Fibroblast of the aortic adventitia (primary cell): ENCODE data around the gene VASN. TPM values are rescaled to one million over a fixed set of nuclear protein-coding genes. Genes with fewer than 3 reads are reported as not detected.
A peak's percentile ranks its signal among the peaks of the same experiment; 100 is the strongest.

Experiments used
- DNase-seq: peaks from one replicate; pipeline ENCODE4 v3.0.0-alpha.2; 2010; ENCODE audit warnings: low read depth
- H3K4me3 ChIP-seq: 2 replicates; pipeline ENCODE4 v1.5.1; 2011; ENCODE audit warnings: low read depth, mild to moderate bottlenecking, control low read depth, low read length, moderate library complexity
- total RNA-seq: library from RNA; depleted of rRNA; stranded (reverse); fragments of >200 nt; gene quantifications from 2 replicates; pipeline ENCODE4 v1.2.3, GENCODE V29; 2012; ENCODE audit warnings: low replicate concordance
- TF ChIP-seq, protein P1 (sequence below): IDR thresholded peaks from 2 replicates; pipeline ENCODE4 v1.5.1; 2011; ENCODE audit warnings: mild to moderate bottlenecking, low read length, control low read depth, inconsistent platforms; ENCODE audit not compliant: insufficient read depth

Gene VASN
- total RNA-seq, 1 donor, result 130 TPM

DNA sequence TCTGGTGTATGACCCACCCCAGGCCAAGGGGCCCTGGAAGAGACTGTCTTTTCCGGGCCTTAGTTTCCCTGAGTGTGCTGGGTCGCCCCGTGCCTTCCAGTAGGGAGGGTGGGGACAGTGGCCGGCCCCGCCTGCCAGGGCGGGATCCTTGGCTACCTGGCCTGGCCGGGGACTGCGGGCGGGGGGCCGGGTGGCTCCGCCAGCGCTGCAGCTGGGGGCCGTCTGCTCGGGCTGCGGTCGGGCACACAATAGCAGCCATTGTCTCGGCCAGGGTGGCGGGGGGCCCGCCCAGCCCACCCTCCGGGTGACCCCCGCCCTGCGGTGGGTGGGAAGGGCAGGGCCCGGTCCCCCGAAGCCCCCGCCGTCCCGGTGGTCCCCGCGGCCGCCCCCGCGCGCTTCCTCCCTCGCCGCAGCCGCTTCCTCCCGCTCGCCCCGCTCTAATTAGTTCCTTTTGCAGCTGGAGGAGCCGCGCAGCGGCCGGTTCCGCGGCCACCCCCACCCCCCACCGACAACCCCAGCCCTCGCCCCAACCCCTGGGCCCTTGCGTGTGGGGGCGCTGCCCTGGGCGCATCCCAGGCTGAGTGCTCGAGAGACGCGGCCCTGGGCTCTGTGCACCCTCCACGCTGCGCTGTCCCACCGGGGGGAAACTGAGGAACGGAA, 44.1 kb upstream of the VASN start:
- peak overlapping the region; percentile 44 for H3K4me3 ChIP-seq
- no peak for DNase-seq
- TF ChIP-seq, protein P1, sequence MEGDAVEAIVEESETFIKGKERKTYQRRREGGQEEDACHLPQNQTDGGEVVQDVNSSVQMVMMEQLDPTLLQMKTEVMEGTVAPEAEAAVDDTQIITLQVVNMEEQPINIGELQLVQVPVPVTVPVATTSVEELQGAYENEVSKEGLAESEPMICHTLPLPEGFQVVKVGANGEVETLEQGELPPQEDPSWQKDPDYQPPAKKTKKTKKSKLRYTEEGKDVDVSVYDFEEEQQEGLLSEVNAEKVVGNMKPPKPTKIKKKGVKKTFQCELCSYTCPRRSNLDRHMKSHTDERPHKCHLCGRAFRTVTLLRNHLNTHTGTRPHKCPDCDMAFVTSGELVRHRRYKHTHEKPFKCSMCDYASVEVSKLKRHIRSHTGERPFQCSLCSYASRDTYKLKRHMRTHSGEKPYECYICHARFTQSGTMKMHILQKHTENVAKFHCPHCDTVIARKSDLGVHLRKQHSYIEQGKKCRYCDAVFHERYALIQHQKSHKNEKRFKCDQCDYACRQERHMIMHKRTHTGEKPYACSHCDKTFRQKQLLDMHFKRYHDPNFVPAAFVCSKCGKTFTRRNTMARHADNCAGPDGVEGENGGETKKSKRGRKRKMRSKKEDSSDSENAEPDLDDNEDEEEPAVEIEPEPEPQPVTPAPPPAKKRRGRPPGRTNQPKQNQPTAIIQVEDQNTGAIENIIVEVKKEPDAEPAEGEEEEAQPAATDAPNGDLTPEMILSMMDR, result no peak

DNA sequence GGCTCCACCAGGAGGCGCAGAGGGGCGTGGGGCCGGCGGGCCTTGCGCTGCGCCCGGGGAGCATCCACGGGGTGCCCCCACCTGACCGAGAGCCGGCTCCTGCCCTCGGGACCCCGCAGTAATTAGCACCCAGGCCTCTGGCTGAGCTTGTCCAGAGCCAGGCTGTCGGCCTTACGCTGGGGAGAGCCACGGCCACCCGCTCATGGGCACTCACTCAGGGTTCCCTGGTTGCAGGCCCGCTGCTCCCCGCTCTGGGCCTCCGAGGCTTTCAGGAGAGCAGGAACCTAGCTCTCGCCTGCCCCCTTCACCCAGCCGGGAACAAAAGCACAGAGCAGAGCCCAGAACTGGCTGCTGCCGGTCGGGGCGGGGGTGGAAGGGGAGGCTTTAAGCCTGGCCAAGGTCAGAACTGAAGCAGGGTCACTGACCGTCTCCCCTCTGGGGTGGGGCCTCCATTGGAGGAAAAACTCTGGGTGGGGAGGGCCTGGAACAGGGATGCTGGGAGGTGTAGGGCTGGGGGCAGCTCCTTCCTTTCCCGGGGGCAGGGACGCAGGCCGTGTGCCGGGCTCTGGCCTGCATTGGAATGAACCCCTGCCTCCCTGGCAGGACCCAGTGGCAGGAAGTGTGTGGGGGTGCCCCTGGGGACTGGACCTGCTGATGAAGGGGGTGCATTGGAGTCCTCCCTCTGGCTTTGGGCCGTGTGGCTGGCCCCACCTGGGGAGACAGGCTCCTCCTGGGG, 43.4 kb upstream of the VASN start:
- DNase-seq, result peak; percentile 68
- peak overlapping the region; percentile 44 for H3K4me3 ChIP-seq
- TF ChIP-seq, protein P1, result peak; percentile 76

GRCh38 chr16:4328782-4329775, 42.6 kb upstream of the VASN start:
- TF ChIP-seq, protein P1, result no peak
- DNase-seq, result no peak
- no peak overlapping the region for H3K4me3 ChIP-seq

- TF ChIP-seq, protein P1, result peak; percentile 98
- H3K4me3 ChIP-seq, result no peak overlapping the region
- DNase-seq, result peak; percentile 71
These were observed 41.3 kb upstream of the VASN start for GRCh38 chr16:4330277-4330874.

DNA sequence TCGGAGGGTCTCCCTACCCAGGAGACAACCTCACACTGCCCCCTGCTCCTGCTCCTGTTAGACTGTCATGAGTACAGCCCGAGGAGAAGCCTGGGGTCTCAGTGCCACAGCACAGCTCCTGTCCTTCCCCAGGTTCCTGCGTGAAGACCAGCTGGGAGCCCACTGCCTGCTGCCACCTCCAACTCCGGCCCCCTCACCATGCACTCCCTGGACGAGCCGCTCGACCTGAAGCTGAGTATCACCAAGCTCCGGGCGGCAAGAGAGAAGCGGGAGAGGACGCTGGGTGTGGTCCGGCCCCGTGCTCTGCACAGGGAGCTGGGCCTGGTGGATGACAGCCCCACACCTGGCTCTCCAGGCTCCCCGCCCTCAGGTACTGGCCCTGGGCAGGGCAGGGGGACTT, 39.6 kb upstream of the VASN start:
- DNase-seq, result no peak
- TF ChIP-seq, protein P1, result no peak
- H3K4me3 ChIP-seq, result no peak overlapping the region

DNA sequence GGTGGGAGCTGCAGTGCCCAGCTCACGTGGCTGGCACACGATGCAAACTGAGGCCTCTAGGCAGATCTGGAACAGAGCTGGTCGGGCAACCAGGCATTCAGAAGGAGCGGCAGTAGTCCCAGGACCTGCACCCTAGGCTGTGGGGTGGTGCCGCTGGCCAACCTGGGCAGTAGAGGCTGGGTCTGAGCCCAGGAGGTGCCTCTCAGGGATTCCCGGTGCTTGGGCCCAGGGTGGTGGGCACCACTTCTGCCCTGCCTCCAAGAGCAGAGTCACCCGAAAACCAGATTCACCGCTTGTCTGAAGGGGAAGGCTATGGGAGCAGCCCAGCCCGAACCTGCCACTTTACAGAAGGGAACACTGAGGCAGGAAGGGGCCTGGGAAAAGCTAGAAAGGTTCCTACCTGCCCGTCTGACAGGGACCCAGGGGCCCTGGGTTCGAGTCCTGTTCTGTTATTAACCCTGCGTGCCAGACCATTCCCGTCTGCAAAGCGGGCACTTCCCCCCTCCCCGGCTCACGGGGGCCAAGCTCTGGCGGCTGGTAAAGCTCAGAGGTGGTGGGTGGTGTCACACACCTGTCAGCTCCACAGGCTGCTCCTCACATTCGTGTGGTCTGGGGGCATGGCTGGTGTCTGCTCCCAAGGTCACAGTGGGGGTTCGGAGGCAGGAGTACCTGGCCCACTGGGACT, 38.9 kb upstream of the VASN start:
- TF ChIP-seq, protein P1, result no peak

More for the DNA sequence above, 38.9 kb upstream of the VASN start:
- no peak overlapping the region for H3K4me3 ChIP-seq
- DNase-seq, result no peak
